Testis (tissue), 2 donors: Measurements from ENCODE around the gene CST8.

Experiments
- POLR2A ChIP-seq: fragments of 450-650 bp; IDR thresholded peaks from one replicate; pipeline ENCODE4 v1.6.1; 2017; ENCODE audit warnings: antibody characterized with exemption, mild to moderate bottlenecking, moderate library complexity
- TF ChIP-seq, protein P1 (sequence below), 3 experiments: fragments of 450-650 bp in 2 of 3; fragments of 200-600 bp in 1 of 3; sonication (generic) in 1 of 3; IDR thresholded peaks; one replicate each; pipeline ENCODE4 v1.5.1; 2016 to 2019; ENCODE audit warnings: antibody characterized with exemption in 3 of 3, mild to moderate bottlenecking in 2 of 3, moderate library complexity in 1 of 3

DNA sequence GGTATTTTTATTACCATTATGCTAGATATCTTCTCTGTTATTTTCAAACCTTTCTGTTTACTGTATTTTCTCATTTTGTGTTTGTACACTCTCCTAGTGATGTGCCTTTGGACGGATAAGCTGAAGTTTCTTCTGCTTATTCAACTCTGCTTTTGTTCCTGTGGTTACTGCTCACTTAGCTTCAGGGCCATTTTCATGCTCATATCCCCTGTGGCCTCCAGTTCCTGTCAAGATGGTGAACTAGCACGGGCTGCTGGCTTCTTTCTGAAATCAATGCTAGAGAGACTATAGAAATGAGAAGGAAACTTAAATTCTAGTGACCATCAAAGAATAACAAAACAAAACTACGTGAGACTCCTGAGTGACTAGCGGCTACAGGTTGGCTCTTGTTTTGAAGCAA, 6.8 kb upstream of the CST8 start:
- TF ChIP-seq, protein P1, sequence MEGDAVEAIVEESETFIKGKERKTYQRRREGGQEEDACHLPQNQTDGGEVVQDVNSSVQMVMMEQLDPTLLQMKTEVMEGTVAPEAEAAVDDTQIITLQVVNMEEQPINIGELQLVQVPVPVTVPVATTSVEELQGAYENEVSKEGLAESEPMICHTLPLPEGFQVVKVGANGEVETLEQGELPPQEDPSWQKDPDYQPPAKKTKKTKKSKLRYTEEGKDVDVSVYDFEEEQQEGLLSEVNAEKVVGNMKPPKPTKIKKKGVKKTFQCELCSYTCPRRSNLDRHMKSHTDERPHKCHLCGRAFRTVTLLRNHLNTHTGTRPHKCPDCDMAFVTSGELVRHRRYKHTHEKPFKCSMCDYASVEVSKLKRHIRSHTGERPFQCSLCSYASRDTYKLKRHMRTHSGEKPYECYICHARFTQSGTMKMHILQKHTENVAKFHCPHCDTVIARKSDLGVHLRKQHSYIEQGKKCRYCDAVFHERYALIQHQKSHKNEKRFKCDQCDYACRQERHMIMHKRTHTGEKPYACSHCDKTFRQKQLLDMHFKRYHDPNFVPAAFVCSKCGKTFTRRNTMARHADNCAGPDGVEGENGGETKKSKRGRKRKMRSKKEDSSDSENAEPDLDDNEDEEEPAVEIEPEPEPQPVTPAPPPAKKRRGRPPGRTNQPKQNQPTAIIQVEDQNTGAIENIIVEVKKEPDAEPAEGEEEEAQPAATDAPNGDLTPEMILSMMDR (IDR thresholded peaks at IDR 0.05), result no peak
- TF ChIP-seq POLR2A, result no peak
